Panc1 (cell line): ENCODE data around the gene SASH3. TPM values are rescaled to one million over a fixed set of nuclear protein-coding genes. Genes with fewer than 3 reads are reported as not detected.

Experiments
- ATAC-seq: fragments of 200-7000 bp; cut with Tn5 transposase; 2 replicates; pipeline ENCODE4 v1.9.1; 2020; ENCODE audit warnings: mild to moderate bottlenecking, moderate library complexity
- BruUV-seq: library from RNA; stranded (reverse); fragments of 400-500 nt; replicated peaks from 2 replicates; lab custom pipeline; 2021; lab: Mats Ljungman, UMichigan
- CTCF ChIA-PET: fragments of 300-600 bp; sonication (Branson Sonifier 250); formaldehyde crosslinking; loops from one replicate; lab custom pipeline; 2022; ENCODE audit warnings: antibody characterized with exemption; lab: Charles Lee
- POLR2A ChIA-PET: fragments of 300-600 bp; sonication (Branson Sonifier 250); formaldehyde crosslinking; loops from one replicate; lab custom pipeline; 2022; ENCODE audit warnings: antibody characterized with exemption; lab: Charles Lee
- DNase-seq: peaks from one replicate; pipeline ENCODE4 v3.0.0-alpha.2; 2010; ENCODE audit warnings: low read depth, low spot score
- H3K27ac ChIP-seq: 2 replicates; pipeline ENCODE4 v1.5.1; 2011; ENCODE audit warnings: mild to moderate bottlenecking, low read length, inconsistent platforms
- H3K27me3 ChIP-seq: fragments of 200-500 bp; sonication (Bioruptor generic); 2 replicates; pipeline ENCODE4 v1.6.0; 2014; ENCODE audit warnings: low read length, inconsistent platforms; ENCODE audit not compliant: control insufficient read depth, insufficient read depth
- H3K36me3 ChIP-seq: fragments of 200-500 bp; sonication (Bioruptor generic); 2 replicates; pipeline ENCODE4 v1.5.1; 2014; ENCODE audit warnings: inconsistent platforms, mild to moderate bottlenecking, low read length, moderate library complexity; ENCODE audit not compliant: control insufficient read depth, insufficient read depth
- H3K4me1 ChIP-seq: 2 replicates; pipeline ENCODE4 v1.5.1; 2011; ENCODE audit warnings: inconsistent platforms, mild to moderate bottlenecking, low read length, moderate library complexity; ENCODE audit not compliant: control insufficient read depth, insufficient read depth
- H3K4me3 ChIP-seq, 2 experiments: 2 replicates each; pipeline ENCODE4 v1.5.1; 2011 to 2012; ENCODE audit warnings: low read depth in 2 of 2, low read length in 2 of 2, mild to moderate bottlenecking in 2 of 2, inconsistent platforms in 1 of 2, moderate library complexity in 1 of 2
- H3K9me3 ChIP-seq: fragments of 200-500 bp; sonication (Bioruptor generic); 2 replicates; pipeline ENCODE4 v1.5.1; 2014; ENCODE audit warnings: low read depth, mild to moderate bottlenecking, inconsistent platforms, low read length, moderate library complexity; ENCODE audit not compliant: control insufficient read depth, insufficient read depth
- POLR2AphosphoS5 ChIP-seq: IDR thresholded peaks from 2 replicates; pipeline ENCODE4 v1.6.1; 2012; ENCODE audit warnings: mild to moderate bottlenecking, low read depth, low read length, moderate library complexity
- REST ChIP-seq, 2 experiments: IDR thresholded peaks; 2 replicates each; pipeline ENCODE4 v1.6.1; 2011 to 2012; ENCODE audit warnings: low read depth in 2 of 2, control low read depth in 1 of 2, low read length in 1 of 2, mild to moderate bottlenecking in 1 of 2, moderate library complexity in 1 of 2; ENCODE audit not compliant: insufficient read depth in 1 of 2
- SIN3A ChIP-seq: IDR thresholded peaks from 2 replicates; pipeline ENCODE4 v1.6.1; 2012; ENCODE audit warnings: low read depth, mild to moderate bottlenecking, low read length, moderate library complexity, borderline replicate concordance; ENCODE audit not compliant: insufficient read depth
- TCF7L2 ChIP-seq: IDR thresholded peaks from 2 replicates; pipeline ENCODE4 v1.6.1; 2011; ENCODE audit warnings: mild to moderate bottlenecking, low read depth, low read length, inconsistent platforms
- in situ Hi-C: cut with HindIII; loops from 2 replicates; pipeline ENCODE4 v1.10.0; 2016; ENCODE audit warnings: low sequenced_read_pairs, low pct_unique_long_range_greater_than_20kb
- intact Hi-C: fragments of 100-400 bp; cut with micrococcal nuclease; formaldehyde crosslinking; loops from one replicate; pipeline ENCODE4 v1.10.0; 2022; ENCODE audit not compliant: unreplicated experiment
- total RNA-seq: library from RNA; stranded (reverse); gene quantifications from one replicate; pipeline ENCODE4 v1.2.1, GENCODE V29; 2021; ENCODE audit not compliant: unreplicated experiment
- TF ChIP-seq, protein P1 (sequence below): fragments of 450-650 bp; IDR thresholded peaks from 2 replicates; pipeline ENCODE4 v1.5.1; 2017; ENCODE audit warnings: mild to moderate bottlenecking

The SASH3 gene
- total RNA-seq, 1 experiment from 2014 or later, result 0.33 TPM

DNA sequence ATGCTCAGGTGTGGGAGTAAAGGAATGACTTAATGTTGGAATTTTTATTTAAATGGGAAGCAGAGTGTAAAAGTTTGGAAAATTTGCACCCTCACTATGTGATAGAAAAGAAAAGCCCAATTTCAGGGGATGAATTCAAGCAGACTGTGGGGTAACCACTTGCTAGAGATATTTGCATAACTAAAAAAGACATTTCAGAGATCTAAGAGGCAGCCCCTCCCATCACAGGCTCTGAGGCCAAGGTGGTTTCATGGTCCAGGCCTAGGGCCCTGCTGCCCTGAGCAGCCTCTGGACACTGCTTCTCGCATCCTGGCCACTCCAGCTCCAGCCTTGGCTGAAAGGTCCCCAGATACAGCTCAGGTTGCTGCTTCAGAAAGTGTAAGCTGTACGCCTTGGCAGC lies 46.9 kb upstream of the SASH3 start:
- Histone ChIP-seq H3K36me3 (no peaks in the 10 kb centered on the region), H3K9me3 (no peaks in the 10 kb centered on the region), H3K27ac (no peak overlapping the region), H3K4me1 (no peaks in the 10 kb centered on the region), H3K4me3 (no peak overlapping the region), H3K27me3 (no peaks in the 10 kb centered on the region)
- ChIA-PET POLR2A (no interaction called here), CTCF (no interaction called here)
- TF ChIP-seq POLR2AphosphoS5 (no peak), REST (IDR thresholded peaks at IDR 0.05; ENCODE audit: insufficient read depth in 1 of 2, low read depth in 2 of 2, low read length in 1 of 2) (no peak), TCF7L2 (no peak), SIN3A (no peak)
- TF ChIP-seq, protein P1, sequence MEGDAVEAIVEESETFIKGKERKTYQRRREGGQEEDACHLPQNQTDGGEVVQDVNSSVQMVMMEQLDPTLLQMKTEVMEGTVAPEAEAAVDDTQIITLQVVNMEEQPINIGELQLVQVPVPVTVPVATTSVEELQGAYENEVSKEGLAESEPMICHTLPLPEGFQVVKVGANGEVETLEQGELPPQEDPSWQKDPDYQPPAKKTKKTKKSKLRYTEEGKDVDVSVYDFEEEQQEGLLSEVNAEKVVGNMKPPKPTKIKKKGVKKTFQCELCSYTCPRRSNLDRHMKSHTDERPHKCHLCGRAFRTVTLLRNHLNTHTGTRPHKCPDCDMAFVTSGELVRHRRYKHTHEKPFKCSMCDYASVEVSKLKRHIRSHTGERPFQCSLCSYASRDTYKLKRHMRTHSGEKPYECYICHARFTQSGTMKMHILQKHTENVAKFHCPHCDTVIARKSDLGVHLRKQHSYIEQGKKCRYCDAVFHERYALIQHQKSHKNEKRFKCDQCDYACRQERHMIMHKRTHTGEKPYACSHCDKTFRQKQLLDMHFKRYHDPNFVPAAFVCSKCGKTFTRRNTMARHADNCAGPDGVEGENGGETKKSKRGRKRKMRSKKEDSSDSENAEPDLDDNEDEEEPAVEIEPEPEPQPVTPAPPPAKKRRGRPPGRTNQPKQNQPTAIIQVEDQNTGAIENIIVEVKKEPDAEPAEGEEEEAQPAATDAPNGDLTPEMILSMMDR, result no peak
- ATAC-seq (no peak), DNase-seq (no peak)
- in situ Hi-C loops, result no loop called here
- no TSS peak for BruUV-seq
- intact Hi-C loops, result no loop called here

- Histone ChIP-seq H3K4me1 (no peaks in the 10 kb centered on the region), H3K27ac (no peak overlapping the region), H3K36me3 (no peaks in the 10 kb centered on the region), H3K27me3 (no peaks in the 10 kb centered on the region), H3K4me3 (no peak overlapping the region), H3K9me3 (no peaks in the 10 kb centered on the region)
- TF ChIP-seq SIN3A (no peak), REST (IDR thresholded peaks at IDR 0.05; ENCODE audit: insufficient read depth in 1 of 2, low read depth in 2 of 2, low read length in 1 of 2) (no peak), POLR2AphosphoS5 (no peak), TCF7L2 (no peak)
- TF ChIP-seq, protein P1, result no peak
- ChIA-PET CTCF (no interaction called here), POLR2A (no interaction called here)
- DNase-seq (no peak), ATAC-seq (no peak)
- intact Hi-C loops (no loop called here), in situ Hi-C loops (no loop called here)
- BruUV-seq, result no TSS peak
Observed at GRCh38 chrX:129733335-129733734, 46.4 kb upstream of the SASH3 start.
